ENCODE results near the gene SLC27A4.

Gene SLC27A4

DNA sequence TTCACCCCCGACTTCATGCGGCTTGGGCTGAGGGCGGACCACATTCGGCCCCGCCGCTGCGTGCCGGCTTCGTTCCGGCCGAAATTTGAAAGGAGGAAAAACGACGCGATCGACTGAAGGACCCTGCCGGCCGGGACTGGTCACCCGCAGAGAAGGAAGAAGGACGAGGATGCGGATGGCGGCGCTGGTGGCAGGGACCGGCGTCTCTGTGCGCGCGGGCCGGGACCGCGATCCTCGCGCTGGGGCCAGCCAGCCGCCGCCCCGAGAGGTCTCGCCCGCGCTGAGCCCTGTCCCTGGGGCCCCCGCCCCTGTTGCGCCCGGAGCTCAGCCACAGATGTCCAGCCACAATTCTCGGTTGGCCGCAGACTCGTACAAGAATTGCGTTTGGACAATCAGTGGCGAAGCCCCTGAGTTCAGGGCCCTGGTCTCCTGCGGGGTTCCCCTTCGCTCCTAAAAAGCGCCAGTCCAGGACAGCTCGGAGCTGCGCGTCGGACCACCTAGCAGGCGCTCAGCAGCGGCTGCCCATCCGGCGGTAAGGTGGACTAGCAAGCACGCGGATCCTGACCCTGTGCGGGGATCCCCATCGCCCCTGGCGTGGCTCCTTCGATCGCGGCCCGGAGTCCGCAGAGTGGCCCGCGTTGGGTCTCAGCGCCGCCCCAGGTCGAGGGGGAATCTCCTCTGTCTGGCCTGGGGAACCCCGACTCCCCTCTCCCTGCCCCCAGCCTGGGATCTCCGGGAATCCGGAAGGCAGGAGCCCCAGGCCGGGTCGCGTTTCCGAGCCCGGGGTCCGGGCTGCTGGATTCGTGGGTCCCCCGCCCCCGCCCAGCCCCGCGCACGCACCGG lies 52.2 kb downstream of the SLC27A4 start:
- no peak for DNase-seq

- no peak for DNase-seq
Observed at GRCh38 chr9:128393145-128393775, 52.9 kb downstream of the SLC27A4 start.

- DNase-seq: no peak
Observed at GRCh38 chr9:128393970-128394369, 53.6 kb downstream of the SLC27A4 start.

GRCh38 chr9:128394379-128395168 lies 54.2 kb downstream of the SLC27A4 start:
- no peak for DNase-seq

DNA sequence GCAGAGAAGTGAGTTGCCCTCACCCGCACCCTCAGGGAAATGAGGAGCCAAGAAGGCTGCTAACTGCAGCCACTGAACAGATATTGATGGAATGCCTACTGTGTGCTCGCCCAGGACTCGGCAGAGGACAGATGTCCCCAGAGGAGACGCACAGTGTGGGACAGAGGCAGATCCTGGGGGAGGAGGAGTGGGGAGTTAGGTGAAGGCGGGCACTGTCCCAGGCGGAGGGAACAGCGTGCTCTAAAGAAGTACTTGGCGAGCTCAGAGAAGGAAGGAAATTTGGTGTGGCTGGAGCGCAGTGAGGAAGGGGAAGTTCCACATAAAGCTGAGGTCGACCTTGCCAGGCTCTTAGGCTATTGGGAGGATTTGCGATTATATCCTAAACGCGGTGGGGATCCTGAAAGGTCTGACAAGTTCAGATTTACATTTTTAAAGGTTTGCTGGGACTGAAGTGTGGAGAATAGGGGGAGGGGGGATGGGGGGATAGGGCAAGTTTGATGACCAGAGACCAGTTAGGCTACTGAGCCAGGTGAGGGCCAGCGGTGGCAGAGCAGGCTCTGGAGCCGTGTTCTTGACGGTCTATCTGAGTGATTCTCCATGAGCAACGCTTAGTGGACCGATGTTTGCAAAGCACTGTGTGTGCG lies 56.8 kb downstream of the SLC27A4 start:
- no peak for DNase-seq

- no peak for DNase-seq
Observed at GRCh38 chr9:128397831-128398230, 57.5 kb downstream of the SLC27A4 start.

DNA sequence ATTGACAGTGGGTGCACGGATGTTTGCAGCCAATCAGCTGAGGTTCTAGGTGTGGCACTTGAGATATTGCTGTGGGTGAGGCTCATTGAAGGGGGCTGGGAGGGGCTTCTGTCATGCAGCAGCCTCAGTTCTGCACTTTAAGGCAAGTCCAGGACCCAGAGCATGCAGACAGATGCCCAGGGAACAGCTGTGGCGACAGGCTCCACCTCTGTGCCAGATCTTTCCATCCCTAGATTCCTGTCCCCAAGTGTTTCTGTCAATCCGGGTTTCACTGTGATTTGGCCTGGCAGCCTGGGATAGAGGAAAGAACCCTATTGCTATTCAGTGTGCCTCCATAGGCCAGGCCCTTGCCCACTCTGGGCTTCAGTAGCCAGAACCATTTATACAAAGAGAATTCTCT lies 59.5 kb downstream of the SLC27A4 start:
- DNase-seq: no peak

- DNase-seq: no peak
Observed at GRCh38 chr9:128404560-128404959, 64.2 kb downstream of the SLC27A4 start.

DNA sequence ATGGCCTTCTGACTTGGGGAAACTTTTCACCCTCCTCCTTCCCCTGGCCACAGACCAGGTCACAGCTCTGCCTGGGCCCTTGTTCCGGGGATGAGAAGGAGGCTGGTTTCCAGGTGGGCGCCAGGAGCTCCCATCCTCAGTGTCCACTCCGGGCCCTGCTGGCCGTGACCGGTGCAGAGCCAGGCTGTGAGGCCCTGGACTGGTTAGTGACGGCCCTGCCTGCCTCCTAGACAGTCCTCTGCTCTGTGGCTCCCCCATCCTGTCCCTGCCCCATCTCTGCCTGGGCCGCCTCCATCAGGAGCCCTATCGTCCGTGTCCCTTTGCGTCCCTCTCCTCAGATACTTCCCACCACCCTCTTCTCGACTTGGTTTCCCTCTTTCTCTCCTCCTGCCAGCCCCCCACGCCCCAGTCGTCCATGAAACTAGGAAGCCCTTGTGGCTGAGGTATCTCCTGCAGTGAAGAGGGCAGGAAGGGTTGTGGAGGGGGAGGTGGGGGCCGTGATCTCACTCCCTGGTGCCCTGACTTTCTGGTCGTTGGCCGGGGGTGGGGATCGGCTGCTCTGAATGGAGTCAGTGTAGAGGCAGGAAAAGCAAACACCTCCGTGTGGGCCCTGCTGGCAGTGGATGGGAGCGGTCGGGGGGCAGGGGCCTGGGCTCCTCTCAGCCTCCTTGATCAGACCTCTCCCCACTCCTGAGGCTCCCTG lies 64.9 kb downstream of the SLC27A4 start:
- no peak for DNase-seq

GRCh38 chr9:128405780-128406171 lies 65.4 kb downstream of the SLC27A4 start:
- DNase-seq: no peak

DNA sequence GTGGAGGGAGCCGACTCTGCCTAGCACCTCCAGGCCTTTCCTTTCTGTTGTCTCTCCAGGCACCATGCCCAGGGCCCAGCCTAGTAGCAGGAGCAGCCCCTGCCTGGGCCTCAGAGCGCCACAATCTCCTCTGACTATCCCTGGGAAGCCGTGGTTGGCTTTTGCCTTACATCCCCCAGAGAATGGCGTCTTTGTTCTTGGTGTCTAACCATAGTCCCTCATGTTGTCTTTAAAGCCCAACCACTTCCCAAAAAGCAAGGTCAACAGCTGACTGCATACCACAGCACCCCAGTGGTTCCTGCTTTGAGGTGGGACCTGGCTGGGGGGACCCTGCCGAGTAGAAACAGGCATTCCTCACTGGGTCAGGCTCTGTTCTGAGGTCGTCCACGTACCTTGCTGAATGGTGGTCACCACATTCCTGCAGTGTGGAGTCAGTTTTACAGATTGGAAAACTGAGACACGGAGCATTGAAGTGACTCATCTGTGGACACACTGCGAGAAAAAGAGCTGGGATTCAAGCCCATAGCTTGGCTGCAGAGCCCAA lies 66.6 kb downstream of the SLC27A4 start:
- no peak for DNase-seq

DNA sequence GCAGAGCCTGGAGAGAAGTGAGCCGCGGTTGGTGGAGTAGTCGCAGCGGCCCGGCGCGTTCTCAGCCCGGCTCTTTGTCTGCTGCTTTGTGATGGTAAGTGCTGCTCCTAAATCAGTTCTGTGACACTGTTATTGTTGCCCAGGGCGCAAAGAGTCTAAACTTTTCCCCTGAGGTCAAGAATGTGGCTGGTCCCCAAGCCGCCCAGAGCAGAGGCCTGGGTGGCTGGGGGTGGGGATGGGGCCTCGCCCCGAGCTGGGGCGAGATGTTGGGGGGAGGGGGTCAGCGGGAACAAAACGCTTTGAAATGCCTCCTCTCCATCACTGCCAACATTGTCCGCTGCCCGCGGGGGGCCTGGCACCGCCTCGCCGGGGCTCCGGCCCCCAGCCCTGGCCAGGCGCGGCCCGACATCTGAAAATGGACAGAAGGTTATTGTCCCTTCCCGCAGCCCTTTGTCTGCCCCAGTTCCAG lies 68.7 kb downstream of the SLC27A4 start:
- no peak for DNase-seq

DNA sequence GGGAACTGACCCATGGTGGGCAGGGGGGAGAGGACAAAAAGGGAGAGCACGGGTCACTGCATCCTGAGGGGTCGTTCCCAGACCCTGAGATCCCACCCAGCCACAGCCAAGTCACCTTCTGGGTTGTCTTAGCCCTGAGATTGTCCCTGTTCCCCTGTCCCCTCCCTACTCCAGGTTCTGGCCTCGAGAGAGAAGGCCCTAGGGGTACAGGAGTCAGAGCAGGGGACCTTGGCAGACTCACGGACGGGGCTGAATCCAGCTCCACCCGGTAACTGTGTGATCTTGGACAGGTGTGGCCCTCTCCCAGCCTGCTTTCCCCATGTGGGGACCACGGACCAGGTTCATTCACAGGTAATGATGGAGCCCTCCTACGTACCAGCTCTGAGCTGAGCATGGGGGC lies 69.1 kb downstream of the SLC27A4 start:
- DNase-seq: no peak

DNA sequence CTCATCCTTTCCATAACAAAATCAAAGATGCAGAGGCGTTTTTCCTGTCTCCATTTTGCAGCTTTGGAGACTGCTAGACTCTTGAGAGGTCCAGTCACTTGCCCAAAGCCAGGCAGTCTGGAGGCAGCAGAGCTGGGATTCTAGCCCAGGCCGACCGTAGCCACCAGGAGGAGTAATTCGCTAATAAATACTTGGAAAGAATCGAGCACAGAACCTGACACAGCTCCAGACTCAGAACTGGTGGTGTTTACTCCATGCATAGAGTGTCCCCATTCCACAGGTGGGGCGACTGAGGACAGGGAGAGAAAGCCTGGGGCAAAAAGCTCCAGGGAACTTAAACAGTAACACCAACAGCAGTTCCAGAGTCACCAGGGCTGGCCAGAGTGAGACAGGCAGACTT lies 69.7 kb downstream of the SLC27A4 start:
- DNase-seq: no peak

Data from CD4-positive, alpha-beta T cell treated with Interleukin-10 for 1 hour (primary cell).